Fibroblast of lung (primary cell): Measurements from ENCODE around the gene GLIS1. TPM values are rescaled to one million over a fixed set of nuclear protein-coding genes. Genes with fewer than 3 reads are reported as not detected.

Experiments
- DNase-seq, 2 donors: peaks; one replicate each; pipeline versions ENCODE4 v3.0.0 to v3.0.0-alpha.2; 2010; ENCODE audit warnings: low read depth in 2 of 2
- H2AFZ ChIP-seq: 2 replicates; pipeline ENCODE4 v1.5.1; 2012; ENCODE audit warnings: low read length, control low read depth, inconsistent platforms
- H3K27ac ChIP-seq: 2 replicates; pipeline ENCODE4 v1.5.1; 2011; ENCODE audit warnings: low read length, control low read depth; ENCODE audit not compliant: insufficient read depth
- H3K27me3 ChIP-seq: 2 replicates; pipeline ENCODE4 v1.5.1; 2011; ENCODE audit warnings: mild to moderate bottlenecking, low read length; ENCODE audit not compliant: control insufficient read depth, insufficient read depth
- H3K36me3 ChIP-seq: 2 replicates; pipeline ENCODE4 v1.5.1; 2011; ENCODE audit warnings: low read length; ENCODE audit not compliant: control insufficient read depth, insufficient read depth
- H3K4me1 ChIP-seq: 2 replicates; pipeline ENCODE4 v1.5.1; 2011; ENCODE audit warnings: low read length; ENCODE audit not compliant: control insufficient read depth, insufficient read depth; ENCODE audit errors: extremely low read depth
- H3K4me2 ChIP-seq: 2 replicates; pipeline ENCODE4 v1.5.1; 2011; ENCODE audit warnings: low read length, control low read depth; ENCODE audit not compliant: insufficient read depth; ENCODE audit errors: extremely low read depth
- H3K4me3 ChIP-seq, 4 experiments: fragments of 200-600 bp in 1 of 4; sonication (generic) in 1 of 4; replicated peaks in 1 of 4; 2 replicates each; pipeline ENCODE4 v1.5.1; 2011 to 2016; ENCODE audit warnings: low read length in 4 of 4, low read depth in 3 of 4, mild to moderate bottlenecking in 3 of 4, control low read depth in 2 of 4, inconsistent platforms in 1 of 4, mixed read lengths in 1 of 4; ENCODE audit not compliant: insufficient read depth in 1 of 4; ENCODE audit errors: control extremely low read depth in 1 of 4
- H3K79me2 ChIP-seq: 2 replicates; pipeline ENCODE4 v1.5.1; 2012; ENCODE audit warnings: mild to moderate bottlenecking, low read length, inconsistent platforms; ENCODE audit not compliant: control insufficient read depth, insufficient read depth
- H3K9ac ChIP-seq: 2 replicates; pipeline ENCODE4 v1.5.1; 2011; ENCODE audit warnings: mild to moderate bottlenecking, low read length, control low read depth; ENCODE audit not compliant: insufficient read depth
- H3K9me3 ChIP-seq: 2 replicates; pipeline ENCODE4 v1.5.1; 2012; ENCODE audit warnings: low read depth, low read length; ENCODE audit not compliant: control insufficient read depth, insufficient read depth
- H4K20me1 ChIP-seq: 2 replicates; pipeline ENCODE4 v1.5.1; 2011; ENCODE audit warnings: low read length; ENCODE audit not compliant: control insufficient read depth, insufficient read depth; ENCODE audit errors: extremely low read depth
- EZH2 ChIP-seq: IDR thresholded peaks from 2 replicates; pipeline ENCODE4 v1.5.1; 2012; ENCODE audit warnings: low read length, control low read depth, mild to moderate bottlenecking; ENCODE audit errors: missing control alignments
- polyA plus RNA-seq, 2 donors: library from polyadenylated mRNA; depleted of rRNA in 1 of 2; stranded (reverse) in 1 of 2; unstranded in 1 of 2; fragments of >200 nt; gene quantifications; 2 replicates each; pipeline ENCODE4 v1.2.1, GENCODE V29; 2011 to 2012; ENCODE audit warnings: missing spikeins in 1 of 2
- total RNA-seq: library from RNA; depleted of rRNA; stranded (reverse); fragments of >200 nt; gene quantifications from 2 replicates; pipeline ENCODE4 v1.2.1, GENCODE V29; 2014
- TF ChIP-seq, protein P1 (sequence below), 2 donors: IDR thresholded peaks in 1 of 2; conservative IDR thresholded peaks in 1 of 2; 1 replicate in 1 of 2; 2 replicates in 1 of 2; pipeline ENCODE4 v1.5.1; 2011 to 2012; ENCODE audit warnings: low read length in 2 of 2, control low read depth in 1 of 2, inconsistent platforms in 1 of 2, low read depth in 1 of 2, mild to moderate bottlenecking in 1 of 2

GLIS1 gene
- total and polyA plus RNA-seq, 2 donors (not counting 1 experiment from before 2014, with no cell fraction given) = under 0.01 to 0.05 TPM

- Histone ChIP-seq H3K79me2 (no peaks in the 10 kb centered on the region), H3K4me1 (no peaks in the 10 kb centered on the region), H3K4me2 (no peak overlapping the region), H2AFZ (no peak overlapping the region), H3K27me3 (no peaks in the 10 kb centered on the region), H3K4me3 (no peak overlapping the region), H4K20me1 (no peaks in the 10 kb centered on the region), H3K36me3 (no peaks in the 10 kb centered on the region), H3K27ac (no peak overlapping the region), H3K9ac (no peak overlapping the region), H3K9me3 (no peaks in the 10 kb centered on the region)
- no peak for DNase-seq
- no peak for TF ChIP-seq EZH2
- TF ChIP-seq, protein P1, sequence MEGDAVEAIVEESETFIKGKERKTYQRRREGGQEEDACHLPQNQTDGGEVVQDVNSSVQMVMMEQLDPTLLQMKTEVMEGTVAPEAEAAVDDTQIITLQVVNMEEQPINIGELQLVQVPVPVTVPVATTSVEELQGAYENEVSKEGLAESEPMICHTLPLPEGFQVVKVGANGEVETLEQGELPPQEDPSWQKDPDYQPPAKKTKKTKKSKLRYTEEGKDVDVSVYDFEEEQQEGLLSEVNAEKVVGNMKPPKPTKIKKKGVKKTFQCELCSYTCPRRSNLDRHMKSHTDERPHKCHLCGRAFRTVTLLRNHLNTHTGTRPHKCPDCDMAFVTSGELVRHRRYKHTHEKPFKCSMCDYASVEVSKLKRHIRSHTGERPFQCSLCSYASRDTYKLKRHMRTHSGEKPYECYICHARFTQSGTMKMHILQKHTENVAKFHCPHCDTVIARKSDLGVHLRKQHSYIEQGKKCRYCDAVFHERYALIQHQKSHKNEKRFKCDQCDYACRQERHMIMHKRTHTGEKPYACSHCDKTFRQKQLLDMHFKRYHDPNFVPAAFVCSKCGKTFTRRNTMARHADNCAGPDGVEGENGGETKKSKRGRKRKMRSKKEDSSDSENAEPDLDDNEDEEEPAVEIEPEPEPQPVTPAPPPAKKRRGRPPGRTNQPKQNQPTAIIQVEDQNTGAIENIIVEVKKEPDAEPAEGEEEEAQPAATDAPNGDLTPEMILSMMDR (conservative IDR thresholded peaks at IDR 0.05 in 1 of 2, IDR thresholded peaks at IDR 0.05 in 1 of 2; ENCODE audit: low read depth in 1 of 2, low read length in 2 of 2) = no peak
Observed at GRCh38 chr1:53517821-53518352, 221.1 kb downstream of the GLIS1 start.

- TF ChIP-seq, protein P1 (conservative IDR thresholded peaks at IDR 0.05 in 1 of 2, IDR thresholded peaks at IDR 0.05 in 1 of 2; ENCODE audit: low read depth in 1 of 2, low read length in 2 of 2) = no peak
- no peak for TF ChIP-seq EZH2
- H3K9ac ChIP-seq = no peak overlapping the region
Observed at GRCh38 chr1:53517109-53517508, 221.9 kb downstream of the GLIS1 start.

DNA sequence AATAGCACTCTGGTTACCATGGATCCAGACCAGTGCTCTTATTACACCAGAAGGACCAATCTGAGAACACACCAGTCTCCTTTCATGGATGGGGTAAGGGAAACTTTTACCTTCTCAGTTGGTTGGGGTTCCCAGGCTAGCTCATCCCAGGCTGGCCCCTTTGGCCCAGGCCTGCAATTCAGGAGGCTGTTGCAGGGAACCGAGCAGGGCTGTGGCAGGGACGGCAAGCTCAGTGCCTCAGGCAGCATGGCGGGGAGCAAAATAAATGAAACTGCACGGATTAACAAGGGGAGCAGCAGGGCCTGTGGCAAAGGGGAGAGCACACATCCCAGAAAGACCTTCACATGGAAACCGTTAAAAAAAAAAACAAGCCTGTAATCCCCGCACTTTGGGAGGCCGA is 222.8 kb downstream of the GLIS1 start:
- no peak overlapping the region for H3K4me2 ChIP-seq

More at GRCh38 chr1:53517109-53517508, 221.9 kb downstream of the GLIS1 start:
- Histone ChIP-seq H3K27me3 (no peaks in the 10 kb centered on the region), H4K20me1 (no peaks in the 10 kb centered on the region), H3K79me2 (no peaks in the 10 kb centered on the region), H3K4me3 (no peak overlapping the region), H3K4me2 (no peak overlapping the region), H2AFZ (no peak overlapping the region), H3K9me3 (no peaks in the 10 kb centered on the region), H3K27ac (no peak overlapping the region), H3K36me3 (no peaks in the 10 kb centered on the region), H3K4me1 (no peaks in the 10 kb centered on the region)
- no peak for DNase-seq

More for the DNA sequence above, 222.8 kb downstream of the GLIS1 start:
- no peaks in the 10 kb centered on the region for H4K20me1 ChIP-seq
- no peak for TF ChIP-seq EZH2
- TF ChIP-seq, protein P1 (conservative IDR thresholded peaks at IDR 0.05 in 1 of 2, IDR thresholded peaks at IDR 0.05 in 1 of 2; ENCODE audit: low read depth in 1 of 2, low read length in 2 of 2) = no peak
- DNase-seq = no peak
- H3K4me1 ChIP-seq = no peaks in the 10 kb centered on the region
- H3K4me3 ChIP-seq = no peak overlapping the region
- no peak overlapping the region for H3K9ac ChIP-seq
- no peak overlapping the region for H2AFZ ChIP-seq
- no peaks in the 10 kb centered on the region for H3K9me3 ChIP-seq
- H3K79me2 ChIP-seq = no peaks in the 10 kb centered on the region
- H3K27ac ChIP-seq = no peak overlapping the region
- no peaks in the 10 kb centered on the region for H3K27me3 ChIP-seq
- no peaks in the 10 kb centered on the region for H3K36me3 ChIP-seq
